ENCODE results near the gene COL1A1.

COL1A1 gene

DNA sequence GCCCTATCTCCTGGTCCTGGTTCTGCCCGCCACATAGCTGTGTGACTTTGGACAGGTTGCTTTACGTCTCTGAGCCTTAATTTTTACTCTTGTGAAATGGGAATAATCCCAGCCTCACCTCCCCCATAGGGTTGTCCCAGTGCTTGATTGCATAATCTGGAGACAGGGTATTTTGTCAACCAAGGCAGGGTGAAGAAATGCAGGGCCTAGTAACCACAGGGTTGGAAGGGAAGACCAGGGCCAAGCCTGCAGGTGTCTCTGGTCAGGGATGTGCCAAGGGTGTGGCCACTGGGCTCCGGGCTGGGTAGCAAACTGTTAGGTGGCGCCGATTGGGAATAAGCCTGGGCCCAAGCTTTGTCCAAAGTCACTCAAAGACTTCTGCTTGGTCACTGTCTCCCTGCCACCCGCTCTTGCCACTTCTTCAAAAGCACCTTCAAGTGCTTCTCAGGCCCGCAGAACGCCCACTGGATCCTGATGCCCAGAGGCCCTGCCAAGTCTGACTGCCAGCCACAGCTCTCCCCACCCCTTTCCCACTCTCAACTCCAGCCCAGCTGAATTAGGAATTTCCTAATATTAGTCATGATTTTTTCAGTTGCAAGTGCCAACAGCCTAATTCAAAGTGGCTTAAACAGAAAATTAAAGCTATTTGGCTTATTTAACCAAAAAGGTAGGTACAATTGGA is 20.6 kb upstream of the COL1A1 start:
- Histone ChIP-seq H3K4ac (ENCODE audit: low read depth, low read length) (no peak overlapping the region), H2BK5ac (ENCODE audit: low read length) (no peak overlapping the region), H4K8ac (ENCODE audit: low read depth, low read length) (no peak overlapping the region), H3K18ac (ENCODE audit: low read length) (no peak overlapping the region), H3K36me3 (ENCODE audit: control insufficient read depth, insufficient read depth, low read length) (no peaks in the 10 kb centered on the region), H2AK5ac (ENCODE audit: low read length) (no peak overlapping the region), H2BK15ac (replicated peaks; ENCODE audit: low read depth) (no peak overlapping the region), H3K79me2 (ENCODE audit: control insufficient read depth, insufficient read depth, low read length) (no peaks in the 10 kb centered on the region), H3K27ac (ENCODE audit: low read depth, low read length) (no peak overlapping the region), H3K79me1 (ENCODE audit: low read length) (no peaks in the 10 kb centered on the region), H3K4me1 (ENCODE audit: control insufficient read depth, low read depth, low read length) (no peaks in the 10 kb centered on the region), H4K5ac (ENCODE audit: low read length) (no peak overlapping the region), H2BK120ac (ENCODE audit: low read depth, low read length) (no peak overlapping the region), H3K4me2 (ENCODE audit: low read length) (no peak overlapping the region), H3K27me3 (ENCODE audit: insufficient read depth, low read length, poor library complexity) (no peaks in the 10 kb centered on the region), H3K9ac (ENCODE audit: low read length) (no peak overlapping the region), H3K4me3 (ENCODE audit: low read length) (no peak overlapping the region), H3K56ac (ENCODE audit: low read length) (no peak overlapping the region), H3K23ac (ENCODE audit: low read length) (no peak overlapping the region)
- WGBS (ENCODE audit: extremely low coverage, insufficient coverage, low lambda C conversion rate): no CpG with 5 or more reads among the region's 8 CpGs
- DNase-seq: no peak

DNA sequence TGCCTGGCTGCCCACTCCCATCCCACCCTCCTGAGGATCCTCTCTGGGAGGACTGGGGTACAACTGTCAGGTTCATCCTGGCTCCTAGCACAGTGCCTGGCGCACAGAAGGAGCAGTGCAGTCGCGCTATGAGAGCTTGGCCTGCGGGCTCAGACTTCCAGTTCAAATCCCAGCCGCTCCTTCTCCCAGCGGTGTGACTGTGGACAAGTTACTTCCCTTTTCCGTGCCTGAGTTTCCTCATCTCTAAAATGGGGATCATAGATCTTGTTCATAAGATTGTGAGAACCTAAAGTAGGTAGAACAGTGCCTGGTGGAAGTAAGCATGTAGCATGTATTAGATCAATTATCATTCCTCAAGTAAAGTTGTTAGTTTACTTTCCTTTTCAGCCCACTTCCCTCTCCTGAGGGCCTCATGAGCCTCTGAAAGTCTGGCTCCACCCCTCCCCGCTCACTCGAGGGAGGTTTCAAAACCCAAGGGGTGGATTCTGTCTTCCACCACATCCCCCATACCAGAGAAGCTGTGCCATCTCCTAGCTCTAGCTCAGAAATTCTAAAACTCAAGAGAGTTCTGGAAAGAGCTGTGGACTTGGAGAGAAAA is 19.9 kb upstream of the COL1A1 start:
- Histone ChIP-seq H3K79me2 (ENCODE audit: control insufficient read depth, insufficient read depth, low read length) (no peaks in the 10 kb centered on the region), H2BK5ac (ENCODE audit: low read length) (no peak overlapping the region), H3K4me3 (ENCODE audit: low read length) (no peak overlapping the region), H3K36me3 (ENCODE audit: control insufficient read depth, insufficient read depth, low read length) (no peaks in the 10 kb centered on the region), H2BK15ac (replicated peaks; ENCODE audit: low read depth) (no peak overlapping the region), H4K8ac (ENCODE audit: low read depth, low read length) (no peak overlapping the region), H3K27me3 (ENCODE audit: insufficient read depth, low read length, poor library complexity) (no peaks in the 10 kb centered on the region), H3K18ac (ENCODE audit: low read length) (no peak overlapping the region), H2AK5ac (ENCODE audit: low read length) (no peak overlapping the region), H3K79me1 (ENCODE audit: low read length) (no peaks in the 10 kb centered on the region), H3K27ac (ENCODE audit: low read depth, low read length) (no peak overlapping the region), H2BK120ac (ENCODE audit: low read depth, low read length) (no peak overlapping the region), H3K4me2 (ENCODE audit: low read length) (no peak overlapping the region), H3K56ac (ENCODE audit: low read length) (no peak overlapping the region), H3K9ac (ENCODE audit: low read length) (no peak overlapping the region), H3K23ac (ENCODE audit: low read length) (no peak overlapping the region), H3K4ac (ENCODE audit: low read depth, low read length) (no peak overlapping the region), H4K5ac (ENCODE audit: low read length) (no peak overlapping the region), H3K4me1 (ENCODE audit: control insufficient read depth, low read depth, low read length) (no peaks in the 10 kb centered on the region)
- DNase-seq: no peak
- no CpG with 5 or more reads among the region's 9 CpGs for WGBS (ENCODE audit: extremely low coverage, insufficient coverage, low lambda C conversion rate)

DNA sequence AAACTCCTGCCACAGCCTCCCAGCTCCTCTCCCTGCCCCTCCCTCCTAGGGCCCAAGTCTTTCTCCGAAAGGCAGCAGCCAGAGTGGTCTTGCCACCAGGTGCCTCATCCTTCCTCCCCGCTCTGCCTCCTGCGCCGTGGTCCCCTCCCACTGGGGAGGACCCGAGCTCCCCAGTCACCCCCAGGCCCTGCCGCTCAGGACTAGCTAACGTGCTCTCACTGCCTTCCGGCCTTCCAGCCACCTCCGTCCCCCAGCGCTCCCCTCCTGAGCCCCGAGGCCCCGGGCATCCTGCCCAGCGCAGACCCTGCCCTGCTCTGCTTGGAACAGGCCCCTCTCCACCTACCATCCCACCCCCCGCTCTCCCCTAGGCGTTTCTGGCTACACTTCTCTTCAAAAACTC is 19.4 kb upstream of the COL1A1 start:
- H3K79me1 ChIP-seq (ENCODE audit: low read length): no peaks in the 10 kb centered on the region
- H3K27ac ChIP-seq (ENCODE audit: low read depth, low read length): no peak overlapping the region
- no peak overlapping the region for H3K9ac ChIP-seq (ENCODE audit: low read length)
- no peak overlapping the region for H3K4me3 ChIP-seq (ENCODE audit: low read length)
- no peak overlapping the region for H3K23ac ChIP-seq (ENCODE audit: low read length)
- H2BK15ac ChIP-seq (replicated peaks; ENCODE audit: low read depth): no peak overlapping the region
- H2BK120ac ChIP-seq (ENCODE audit: low read depth, low read length): no peak overlapping the region
- H4K5ac ChIP-seq (ENCODE audit: low read length): no peak overlapping the region
- no peak overlapping the region for H4K8ac ChIP-seq (ENCODE audit: low read depth, low read length)
- H3K4ac ChIP-seq (ENCODE audit: low read depth, low read length): no peak overlapping the region
- no peak overlapping the region for H3K18ac ChIP-seq (ENCODE audit: low read length)
- H3K4me2 ChIP-seq (ENCODE audit: low read length): no peak overlapping the region
- DNase-seq: no peak
- H3K27me3 ChIP-seq (ENCODE audit: insufficient read depth, low read length, poor library complexity): no peaks in the 10 kb centered on the region
- no peaks in the 10 kb centered on the region for H3K79me2 ChIP-seq (ENCODE audit: control insufficient read depth, insufficient read depth, low read length)
- H2BK5ac ChIP-seq (ENCODE audit: low read length): no peak overlapping the region
- H3K4me1 ChIP-seq (ENCODE audit: control insufficient read depth, low read depth, low read length): no peaks in the 10 kb centered on the region
- no peak overlapping the region for H3K56ac ChIP-seq (ENCODE audit: low read length)
- WGBS (ENCODE audit: extremely low coverage, insufficient coverage, low lambda C conversion rate): no CpG with 5 or more reads among the region's 15 CpGs
- no peaks in the 10 kb centered on the region for H3K36me3 ChIP-seq (ENCODE audit: control insufficient read depth, insufficient read depth, low read length)
- no peak overlapping the region for H2AK5ac ChIP-seq (ENCODE audit: low read length)

DNA sequence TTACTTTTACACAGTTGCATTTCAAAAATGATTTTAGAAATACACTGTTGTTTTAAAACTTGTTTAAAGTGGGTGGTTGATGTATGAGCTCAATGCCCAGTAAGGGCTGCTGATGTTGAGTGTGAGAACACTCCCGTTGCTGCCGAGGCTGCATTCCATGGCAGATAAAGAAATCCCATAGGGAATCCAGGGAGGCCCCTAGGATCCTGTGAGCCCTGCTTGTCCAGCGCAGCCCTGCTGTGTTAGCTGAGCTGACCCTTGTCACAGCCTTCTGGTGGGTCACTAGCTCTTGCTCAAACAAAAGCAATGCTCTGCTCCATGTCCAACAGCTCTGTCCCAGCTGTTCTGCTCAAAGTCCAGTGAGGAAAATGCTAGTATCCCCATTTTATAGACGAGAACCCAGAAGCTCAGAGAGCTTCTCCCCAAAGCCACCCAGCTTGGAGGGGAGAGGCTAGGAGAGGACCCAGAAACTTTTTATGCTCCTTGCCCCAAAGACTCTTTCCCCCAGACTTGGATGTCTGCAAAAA is 18.6 kb upstream of the COL1A1 start:
- H3K9ac ChIP-seq (ENCODE audit: low read length): no peak overlapping the region
- H3K4me2 ChIP-seq (ENCODE audit: low read length): no peak overlapping the region
- H3K23ac ChIP-seq (ENCODE audit: low read length): no peak overlapping the region
- H3K36me3 ChIP-seq (ENCODE audit: control insufficient read depth, insufficient read depth, low read length): no peaks in the 10 kb centered on the region
- H3K4ac ChIP-seq (ENCODE audit: low read depth, low read length): no peak overlapping the region
- no peak overlapping the region for H2AK5ac ChIP-seq (ENCODE audit: low read length)
- H3K79me1 ChIP-seq (ENCODE audit: low read length): no peaks in the 10 kb centered on the region
- no peak overlapping the region for H2BK120ac ChIP-seq (ENCODE audit: low read depth, low read length)
- no peak overlapping the region for H3K4me3 ChIP-seq (ENCODE audit: low read length)
- no peaks in the 10 kb centered on the region for H3K79me2 ChIP-seq (ENCODE audit: control insufficient read depth, insufficient read depth, low read length)
- H3K56ac ChIP-seq (ENCODE audit: low read length): no peak overlapping the region
- no CpG with 5 or more reads among the region's 4 CpGs for WGBS (ENCODE audit: extremely low coverage, insufficient coverage, low lambda C conversion rate)
- no peak overlapping the region for H3K27ac ChIP-seq (ENCODE audit: low read depth, low read length)
- H3K18ac ChIP-seq (ENCODE audit: low read length): no peak overlapping the region
- no peak overlapping the region for H2BK15ac ChIP-seq (replicated peaks; ENCODE audit: low read depth)
- no peak overlapping the region for H4K5ac ChIP-seq (ENCODE audit: low read length)
- H3K4me1 ChIP-seq (ENCODE audit: control insufficient read depth, low read depth, low read length): no peaks in the 10 kb centered on the region
- H4K8ac ChIP-seq (ENCODE audit: low read depth, low read length): no peak overlapping the region
- H3K27me3 ChIP-seq (ENCODE audit: insufficient read depth, low read length, poor library complexity): no peaks in the 10 kb centered on the region
- peak; percentile 53 for DNase-seq
- no peak overlapping the region for H2BK5ac ChIP-seq (ENCODE audit: low read length)

DNA sequence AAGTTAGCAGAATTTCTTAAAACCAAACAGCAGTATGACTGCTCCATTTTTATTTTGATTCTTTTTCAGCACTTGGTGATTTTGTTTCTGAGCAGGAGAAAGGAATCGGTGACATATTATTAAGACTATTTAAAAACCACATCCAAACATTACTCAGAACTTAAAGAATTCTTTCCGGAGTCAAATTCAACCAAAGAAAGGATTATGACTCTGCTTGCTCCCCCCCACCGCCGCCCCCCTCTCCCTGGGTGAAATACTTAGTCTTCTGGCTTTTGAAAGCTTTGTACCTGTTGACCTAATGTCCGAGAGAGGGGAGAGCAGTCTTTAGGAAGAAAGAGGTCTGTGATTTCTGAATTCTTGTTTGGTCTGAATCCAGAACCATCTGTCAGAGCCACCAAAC is 17.9 kb upstream of the COL1A1 start:
- Histone ChIP-seq H3K23ac (ENCODE audit: low read length) (no peak overlapping the region), H3K4ac (ENCODE audit: low read depth, low read length) (no peak overlapping the region), H3K36me3 (ENCODE audit: control insufficient read depth, insufficient read depth, low read length) (no peaks in the 10 kb centered on the region), H2BK5ac (ENCODE audit: low read length) (no peak overlapping the region), H4K8ac (ENCODE audit: low read depth, low read length) (no peak overlapping the region), H3K9ac (ENCODE audit: low read length) (no peak overlapping the region), H2BK120ac (ENCODE audit: low read depth, low read length) (no peak overlapping the region), H3K4me3 (ENCODE audit: low read length) (no peak overlapping the region), H3K56ac (ENCODE audit: low read length) (no peak overlapping the region), H3K27me3 (ENCODE audit: insufficient read depth, low read length, poor library complexity) (no peaks in the 10 kb centered on the region), H3K18ac (ENCODE audit: low read length) (no peak overlapping the region), H2BK15ac (replicated peaks; ENCODE audit: low read depth) (no peak overlapping the region), H3K79me2 (ENCODE audit: control insufficient read depth, insufficient read depth, low read length) (no peaks in the 10 kb centered on the region), H3K27ac (ENCODE audit: low read depth, low read length) (no peak overlapping the region), H3K4me2 (ENCODE audit: low read length) (no peak overlapping the region), H3K79me1 (ENCODE audit: low read length) (no peaks in the 10 kb centered on the region), H4K5ac (ENCODE audit: low read length) (no peak overlapping the region), H3K4me1 (ENCODE audit: control insufficient read depth, low read depth, low read length) (no peaks in the 10 kb centered on the region), H2AK5ac (ENCODE audit: low read length) (no peak overlapping the region)
- WGBS (ENCODE audit: extremely low coverage, insufficient coverage, low lambda C conversion rate): no CpG with 5 or more reads among the region's 5 CpGs
- no peak for DNase-seq
